Measurements from ENCODE around the gene PTPRS. TPM values are rescaled to one million over a fixed set of nuclear protein-coding genes. Genes with fewer than 3 reads are reported as not detected.

PTPRS gene
- total and polyA plus RNA-seq, 2 donors (not counting 3 experiments of a cell fraction or from before 2014, with no cell fraction given) = 10.1 to 16.1 TPM

DNA sequence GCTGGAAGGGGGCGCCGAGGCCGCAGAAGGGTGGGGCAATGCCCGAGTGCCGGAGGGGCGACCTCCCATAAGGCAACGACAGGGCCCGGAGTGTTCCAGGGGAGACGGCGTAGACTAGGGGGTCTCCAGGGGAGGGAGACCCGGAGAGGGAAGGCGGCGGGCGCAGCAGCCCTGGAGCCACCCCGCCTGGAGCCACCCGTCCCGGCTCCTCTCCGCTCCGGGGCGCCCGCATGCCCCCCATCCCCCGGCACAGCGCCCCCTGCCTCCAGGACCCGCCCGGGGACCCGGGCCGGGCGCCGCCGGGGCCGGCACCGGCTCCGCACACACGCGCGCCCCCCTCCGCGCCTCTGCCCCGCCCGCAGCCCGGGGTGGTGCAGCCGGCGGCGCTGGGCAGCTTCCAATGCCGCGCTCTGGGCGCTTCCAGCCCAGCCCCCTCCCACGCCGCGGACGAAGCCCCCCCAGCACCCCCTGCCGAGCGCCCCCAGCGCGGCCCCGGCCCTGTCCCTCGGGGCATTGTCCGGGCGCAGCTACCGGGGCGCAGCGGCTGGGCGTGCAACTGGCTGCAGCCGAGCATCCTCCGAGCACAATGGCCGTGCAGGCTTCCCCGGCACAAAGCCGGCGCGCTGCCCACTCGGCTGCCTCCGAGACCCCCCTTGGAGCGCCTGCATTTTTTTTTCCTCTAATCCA, 519 bp downstream of the PTPRS start:
- no TSS peak for BruUV-seq (replicated peaks)
- no peak for TF ChIP-seq MYC (IDR thresholded peaks at IDR 0.05; ENCODE audit: low read depth, low read length)
- no peak for TF ChIP-seq JUN (IDR thresholded peaks at IDR 0.05; ENCODE audit: borderline replicate concordance, insufficient read depth, insufficient read length, low read depth)
- TF ChIP-seq, protein P1, sequence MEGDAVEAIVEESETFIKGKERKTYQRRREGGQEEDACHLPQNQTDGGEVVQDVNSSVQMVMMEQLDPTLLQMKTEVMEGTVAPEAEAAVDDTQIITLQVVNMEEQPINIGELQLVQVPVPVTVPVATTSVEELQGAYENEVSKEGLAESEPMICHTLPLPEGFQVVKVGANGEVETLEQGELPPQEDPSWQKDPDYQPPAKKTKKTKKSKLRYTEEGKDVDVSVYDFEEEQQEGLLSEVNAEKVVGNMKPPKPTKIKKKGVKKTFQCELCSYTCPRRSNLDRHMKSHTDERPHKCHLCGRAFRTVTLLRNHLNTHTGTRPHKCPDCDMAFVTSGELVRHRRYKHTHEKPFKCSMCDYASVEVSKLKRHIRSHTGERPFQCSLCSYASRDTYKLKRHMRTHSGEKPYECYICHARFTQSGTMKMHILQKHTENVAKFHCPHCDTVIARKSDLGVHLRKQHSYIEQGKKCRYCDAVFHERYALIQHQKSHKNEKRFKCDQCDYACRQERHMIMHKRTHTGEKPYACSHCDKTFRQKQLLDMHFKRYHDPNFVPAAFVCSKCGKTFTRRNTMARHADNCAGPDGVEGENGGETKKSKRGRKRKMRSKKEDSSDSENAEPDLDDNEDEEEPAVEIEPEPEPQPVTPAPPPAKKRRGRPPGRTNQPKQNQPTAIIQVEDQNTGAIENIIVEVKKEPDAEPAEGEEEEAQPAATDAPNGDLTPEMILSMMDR (IDR thresholded peaks at IDR 0.05; ENCODE audit: extremely low read depth in 1 of 2, insufficient read depth in 1 of 2, low read depth in 1 of 2, low read length in 2 of 2) = no peak
- TF ChIP-seq POLR2A (IDR thresholded peaks at IDR 0.05; ENCODE audit: low read depth, low read length) = no peak
- TF ChIP-seq, protein P2, sequence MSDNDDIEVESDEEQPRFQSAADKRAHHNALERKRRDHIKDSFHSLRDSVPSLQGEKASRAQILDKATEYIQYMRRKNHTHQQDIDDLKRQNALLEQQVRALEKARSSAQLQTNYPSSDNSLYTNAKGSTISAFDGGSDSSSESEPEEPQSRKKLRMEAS (IDR thresholded peaks at IDR 0.05; ENCODE audit: insufficient read depth, insufficient read length) = no peak
- no peak for TF ChIP-seq FOS (IDR thresholded peaks at IDR 0.05; ENCODE audit: borderline replicate concordance, insufficient read depth, low read length)
- no peak for TF ChIP-seq EZH2 (IDR thresholded peaks at IDR 0.05; ENCODE audit: borderline replicate concordance, low read depth, low read length, severe bottlenecking)
- TF ChIP-seq POLR2AphosphoS5 (IDR thresholded peaks at IDR 0.05; ENCODE audit: insufficient read depth, low read depth, low read length) = no peak
- TF ChIP-seq GATA2 (IDR thresholded peaks at IDR 0.05; ENCODE audit: insufficient read depth, insufficient read length, low read depth, low read length) = no peak
- ChIA-PET POLR2A (interaction anchor here (0.7 kb wide), 1 partner anchor 37 kb away, joined by 3 read pairs; no protein-coding TSS in a partner anchor), CTCF (interaction anchor here (0.7 kb wide), 1 partner anchor 15 kb away, joined by 4 read pairs; no protein-coding TSS in a partner anchor)
- peaks cover 5% of the 10 kb centered on the region for H3K4me1 ChIP-seq (ENCODE audit: control insufficient read depth, extremely low read depth, insufficient read depth, low read length)
- FAIRE-seq (no peak), DNase-seq (ENCODE audit: low read depth, low spot score) (peak; percentile 17)
- no peaks in the 10 kb centered on the region for H3K36me3 ChIP-seq (ENCODE audit: control insufficient read depth in 2 of 2, extremely low read depth in 1 of 2, insufficient read depth in 2 of 2, low read length in 2 of 2)
- H3K9me3 ChIP-seq (replicated peaks; ENCODE audit: control insufficient read depth, insufficient read depth, low read length) = no peaks in the 10 kb centered on the region
- H2AFZ ChIP-seq (ENCODE audit: low read depth, low read length) = peak overlapping the region; percentile 86
- no peaks in the 10 kb centered on the region for H4K20me1 ChIP-seq (replicated peaks; ENCODE audit: control insufficient read depth, extremely low read depth, insufficient read depth, low read length)
- H3K4me3 ChIP-seq (replicated peaks in 1 of 3; ENCODE audit: insufficient read depth in 1 of 3, low read depth in 1 of 3, low read length in 3 of 3) = peak overlapping the region; percentile 25 to 49 (median 42)
- H3K27me3 ChIP-seq (ENCODE audit: control insufficient read depth in 2 of 2, insufficient read depth in 2 of 2, low read length in 2 of 2) = peaks cover 14 to 25% of the 10 kb centered on the region in 2 experiments
- no peaks in the 10 kb centered on the region for H3K9me1 ChIP-seq (replicated peaks; ENCODE audit: control insufficient read depth, extremely low read depth, insufficient read depth, low read length)
- dilution Hi-C loops (cut with MboI; ENCODE audit: extremely low pct_ligation_motif_present, low sequenced_read_pairs) (loop anchor here (10.0 kb wide), 1 partner anchor 85 kb away; no protein-coding TSS in a partner anchor), intact Hi-C loops (cut with micrococcal nuclease) (no loop called here)
- peak overlapping the region; percentile 63 for H3K4me2 ChIP-seq (ENCODE audit: insufficient read depth, low read length)
- H3K27ac ChIP-seq (ENCODE audit: insufficient read depth, low read depth, low read length) = no peak overlapping the region
- no peaks in the 10 kb centered on the region for H3K79me2 ChIP-seq (ENCODE audit: control insufficient read depth, insufficient read depth, low read length)
- H3K9ac ChIP-seq (replicated peaks; ENCODE audit: extremely low read depth, insufficient read depth, low read length) = peak overlapping the region; percentile 21

All from endothelial cell of umbilical vein (primary cell).